Measurements from ENCODE around the gene MYADML2. TPM values are rescaled to one million over a fixed set of nuclear protein-coding genes. Genes with fewer than 3 reads are reported as not detected.
"Not testable (repeated sequence)": the region's sequence is repeated elsewhere in the genome, so short reads cannot be mapped to it uniquely, and the experiment has no call there.

Gene MYADML2
- total RNA-seq, 1 experiment from 2014 or later = 0.22 TPM

GRCh38 chr17:81954131-81955057 is 7.4 kb upstream of the MYADML2 start:
- no peak overlapping the region for H3T11ph ChIP-seq (ENCODE audit: low read length)
- no peaks in the 10 kb centered on the region for H3K79me2 ChIP-seq (ENCODE audit: insufficient read depth, low read length)
- no peak for TF ChIP-seq CTCF (conservative IDR thresholded peaks at IDR 0.05)
- no peak for DNase-seq
- no peak overlapping the region for H3K4ac ChIP-seq (ENCODE audit: low read depth, low read length)
- H3K23ac ChIP-seq (ENCODE audit: insufficient read length, low read depth, low read length) = no peak overlapping the region
- no peaks in the 10 kb centered on the region for H3K79me1 ChIP-seq (ENCODE audit: insufficient read depth, low read depth, low read length, poor library complexity, severe bottlenecking)
- H3K14ac ChIP-seq (ENCODE audit: insufficient read depth, low read length) = no peak overlapping the region
- H2BK5ac ChIP-seq (ENCODE audit: insufficient read length, low read length) = no peak overlapping the region
- Mint-ChIP-seq H3K36me3 (ENCODE audit: insufficient read depth in 1 of 3, low read depth in 3 of 3) (no peaks in the 10 kb centered on the region; a peak in 1 of 7 replicates), H3K9me3 (peaks cover 0 to 4% of the 10 kb centered on the region in 2 experiments; a peak in 1 of 5 replicates), H3K4me3 (no peak overlapping the region; a peak in 2 of 5 replicates), H3K4me1 (peaks cover 0 to 8% of the 10 kb centered on the region in 2 experiments; a peak in 1 of 4 replicates), H3K27me3 (ENCODE audit: low read depth) (peaks cover 62% of the 10 kb centered on the region), H3K27ac (no peak overlapping the region)
- no peak overlapping the region for H3K9ac ChIP-seq (ENCODE audit: extremely low read depth, insufficient read length, low read length)
- H3K4me2 ChIP-seq (ENCODE audit: insufficient read depth, insufficient read length, low read length) = no peak overlapping the region
- peaks cover 15% of the 10 kb centered on the region; the same call in 1 of the 2 replicates for H3K27me3 ChIP-seq (ENCODE audit: insufficient read depth, low read length)
- no peak overlapping the region for H3K27ac ChIP-seq (ENCODE audit: insufficient read length, low read depth, low read length)
- H3K9me3 ChIP-seq (ENCODE audit: control insufficient read depth, low read depth, low read length) = no peaks in the 10 kb centered on the region
- H4K8ac ChIP-seq (replicated peaks; ENCODE audit: insufficient read length, low read depth, low read length) = no peak overlapping the region
- no peak overlapping the region for H3K18ac ChIP-seq (ENCODE audit: insufficient read length, low read depth, low read length)
- H4K5ac ChIP-seq (ENCODE audit: insufficient read length, low read depth, low read length) = no peak overlapping the region
- no peak overlapping the region for H2AFZ ChIP-seq (ENCODE audit: low read length)
- H4K91ac ChIP-seq (ENCODE audit: insufficient read length, low read depth, low read length) = no peak overlapping the region
- no peaks in the 10 kb centered on the region for H3K4me1 ChIP-seq (ENCODE audit: insufficient read depth, low read length)
- H2BK20ac ChIP-seq (ENCODE audit: low read depth, low read length, poor library complexity, severe bottlenecking) = no peak overlapping the region
- H2BK120ac ChIP-seq (ENCODE audit: low read depth, low read length, poor library complexity, severe bottlenecking) = no peak overlapping the region
- H2BK15ac ChIP-seq (ENCODE audit: low read depth, low read length) = no peak overlapping the region
- no peaks in the 10 kb centered on the region for H3K23me2 ChIP-seq (ENCODE audit: insufficient read length, low read depth, low read length, poor library complexity, severe bottlenecking)
- H4K20me1 ChIP-seq (ENCODE audit: control insufficient read depth, insufficient read depth, insufficient read length) = no peaks in the 10 kb centered on the region
- no peak overlapping the region for H2AK5ac ChIP-seq (ENCODE audit: insufficient read length, low read length)
- whole genome bisulfite sequencing (ENCODE audit: extremely low coverage, insufficient read length, low lambda C conversion rate) = no CpG with 5 or more reads among the region's 19 CpGs
- no peak overlapping the region for H3K56ac ChIP-seq (ENCODE audit: insufficient read length, low read depth, low read length)
- no peak overlapping the region for H2BK12ac ChIP-seq (ENCODE audit: insufficient read length, low read depth, low read length)

- not testable (repeated sequence) for H3K27ac ChIP-seq (ENCODE audit: insufficient read length, low read depth, low read length); H3T11ph ChIP-seq (ENCODE audit: low read length); H3K79me1 ChIP-seq (ENCODE audit: insufficient read depth, low read depth, low read length, poor library complexity, severe bottlenecking); H4K8ac ChIP-seq (replicated peaks; ENCODE audit: insufficient read length, low read depth, low read length); H2BK15ac ChIP-seq (ENCODE audit: low read depth, low read length); H3K23ac ChIP-seq (ENCODE audit: insufficient read length, low read depth, low read length); H3K36me3 Mint-ChIP-seq (ENCODE audit: insufficient read depth in 1 of 3, low read depth in 3 of 3); H3K4me1 ChIP-seq (ENCODE audit: insufficient read depth, low read length); H4K5ac ChIP-seq (ENCODE audit: insufficient read length, low read depth, low read length); H2AFZ ChIP-seq (ENCODE audit: low read length); H2BK12ac ChIP-seq (ENCODE audit: insufficient read length, low read depth, low read length); H2BK120ac ChIP-seq (ENCODE audit: low read depth, low read length, poor library complexity, severe bottlenecking); H3K9ac ChIP-seq (ENCODE audit: extremely low read depth, insufficient read length, low read length); H3K27me3 ChIP-seq (ENCODE audit: insufficient read depth, low read length); H3K79me2 ChIP-seq (ENCODE audit: insufficient read depth, low read length); H2AK5ac ChIP-seq (ENCODE audit: insufficient read length, low read length); H3K9me3 Mint-ChIP-seq; H3K18ac ChIP-seq (ENCODE audit: insufficient read length, low read depth, low read length); H3K9me3 ChIP-seq (ENCODE audit: control insufficient read depth, low read depth, low read length); H3K56ac ChIP-seq (ENCODE audit: insufficient read length, low read depth, low read length); H2BK20ac ChIP-seq (ENCODE audit: low read depth, low read length, poor library complexity, severe bottlenecking); H3K4ac ChIP-seq (ENCODE audit: low read depth, low read length); H3K4me2 ChIP-seq (ENCODE audit: insufficient read depth, insufficient read length, low read length); DNase-seq; H3K4me1 Mint-ChIP-seq; H3K4me3 Mint-ChIP-seq; H4K20me1 ChIP-seq (ENCODE audit: control insufficient read depth, insufficient read depth, insufficient read length); H3K27ac Mint-ChIP-seq; H2BK5ac ChIP-seq (ENCODE audit: insufficient read length, low read length); H3K23me2 ChIP-seq (ENCODE audit: insufficient read length, low read depth, low read length, poor library complexity, severe bottlenecking); H3K14ac ChIP-seq (ENCODE audit: insufficient read depth, low read length); H4K91ac ChIP-seq (ENCODE audit: insufficient read length, low read depth, low read length)
- WGBS (ENCODE audit: extremely low coverage, insufficient read length, low lambda C conversion rate) = no CpG with 5 or more reads among the region's 5 CpGs
- H3K27me3 Mint-ChIP-seq (ENCODE audit: low read depth) = peaks cover 57% of the 10 kb centered on the region
These were observed 6.4 kb upstream of the MYADML2 start for GRCh38 chr17:81953443-81953842.

All from H9 (cell line).